K562 (cell line): Measurements from ENCODE around the gene GPR107. TPM values are rescaled to one million over a fixed set of nuclear protein-coding genes. Genes with fewer than 3 reads are reported as not detected.

Experiments
- ATAC-seq: fragments of 200-7000 bp; cut with Tn5 transposase; 3 replicates; pipeline ENCODE4 v1.9.1; 2020; ENCODE audit warnings: moderate library complexity
- BruUV-seq: library from RNA; stranded (reverse); fragments of 400-500 nt; replicated peaks from 2 replicates; lab custom pipeline; 2021; lab: Mats Ljungman, UMichigan
- CTCF ChIA-PET: fragments of 300-600 bp; formaldehyde crosslinking; extraction: SDS; loops from one replicate; lab custom pipeline; 2021; ENCODE audit warnings: low intra/inter-chr PET ratio; lab: Yijun Ruan, JAX
- POLR2A ChIA-PET: fragments of 300-600, 350-650 bp; sonication (Branson Sonifier 250); formaldehyde crosslinking; extraction: SDS; loops from one replicate; lab custom pipeline; 2021; ENCODE audit warnings: antibody characterized with exemption, inconsistent platforms; lab: Yijun Ruan, JAX
- DNase-seq, 4 experiments: peaks; one replicate each; pipeline versions ENCODE4 v3.0.0 to v3.0.0-alpha.2; 2011 to 2018; ENCODE audit warnings: low spot score in 3 of 4, mixed read lengths in 3 of 4; ENCODE audit errors: extremely low read depth in 1 of 4
- FAIRE-seq: peaks from 2 replicates; lab custom pipeline; 2011; peaks lifted over from hg19 to GRCh38; lab: Jason Lieb, UNC
- H2AFZ ChIP-seq: 2 replicates; pipeline ENCODE4 v1.6.0; 2011; ENCODE audit warnings: low read depth, low read length, control low read depth, inconsistent platforms
- H3K27ac ChIP-seq: fragments of 200-600 bp; 3 replicates; pipeline ENCODE4 v1.8.0; 2011; ENCODE audit warnings: low read depth, mild to moderate bottlenecking, control low read depth, inconsistent platforms, low read length, moderate library complexity, mixed read lengths; ENCODE audit errors: extremely low read depth
- H3K27me3 ChIP-seq, 2 experiments: fragments of 300-600 bp in 1 of 2; 2 replicates in 1 of 2; 3 replicates in 1 of 2; pipeline versions ENCODE4 v1.6.0 to v1.8.0; 2011; ENCODE audit warnings: inconsistent platforms in 2 of 2, low read length in 2 of 2, mild to moderate bottlenecking in 1 of 2, mixed read lengths in 1 of 2, moderate library complexity in 1 of 2; ENCODE audit not compliant: control insufficient read depth in 2 of 2, insufficient read depth in 2 of 2
- H3K36me3 ChIP-seq: fragments of 300-600 bp; 3 replicates; pipeline ENCODE4 v1.8.0; 2011; ENCODE audit warnings: mild to moderate bottlenecking, low read length, inconsistent platforms; ENCODE audit not compliant: control insufficient read depth, insufficient read depth
- H3K4me1 ChIP-seq, 2 experiments: fragments of 200-600 bp in 1 of 2; replicated peaks in 1 of 2; 2 replicates in 1 of 2; 3 replicates in 1 of 2; pipeline versions ENCODE4 v1.5.1 to v1.8.0; 2011; ENCODE audit warnings: inconsistent platforms in 2 of 2, low read length in 2 of 2, mild to moderate bottlenecking in 1 of 2, mixed read lengths in 1 of 2, moderate library complexity in 1 of 2; ENCODE audit not compliant: control insufficient read depth in 2 of 2, insufficient read depth in 2 of 2
- H3K4me2 ChIP-seq: 2 replicates; pipeline ENCODE4 v1.6.1; 2011; ENCODE audit warnings: low read length, control low read depth, inconsistent platforms, mixed read lengths; ENCODE audit not compliant: insufficient read depth
- H3K4me3 ChIP-seq: fragments of 200-600 bp; sonication (generic), shearing (Covaris generic); 2 replicates; pipeline ENCODE4 v1.5.1; 2016; ENCODE audit warnings: control low read depth, inconsistent platforms
- H3K79me2 ChIP-seq: fragments of 200-600 bp; 3 replicates; pipeline ENCODE4 v1.8.0; 2011; ENCODE audit warnings: low read length, inconsistent platforms; ENCODE audit not compliant: control insufficient read depth, insufficient read depth
- H3K9ac ChIP-seq, 2 experiments: 2 replicates each; pipeline versions ENCODE4 v1.6.0 to v1.6.1; 2011; ENCODE audit warnings: low read depth in 2 of 2, low read length in 2 of 2, control low read depth in 1 of 2, inconsistent platforms in 1 of 2, mild to moderate bottlenecking in 1 of 2, mixed read lengths in 1 of 2; ENCODE audit not compliant: insufficient read depth in 1 of 2
- H3K9me1 ChIP-seq: one replicate; pipeline ENCODE4 v1.6.0; 2011; ENCODE audit warnings: inconsistent platforms, mild to moderate bottlenecking, low read length, moderate library complexity; ENCODE audit not compliant: control insufficient read depth, insufficient read depth
- H3K9me3 ChIP-seq: replicated peaks from 2 replicates; pipeline ENCODE4 v1.5.1; 2011; ENCODE audit warnings: low read depth, low read length, inconsistent platforms; ENCODE audit not compliant: control insufficient read depth, insufficient read depth
- H4K20me1 ChIP-seq: replicated peaks from 2 replicates; pipeline ENCODE4 v1.6.1; 2011; ENCODE audit warnings: low read length, inconsistent platforms, mixed read lengths; ENCODE audit not compliant: control insufficient read depth, insufficient read depth
- CBX5 ChIP-seq: IDR thresholded peaks from 2 replicates; pipeline ENCODE4 v1.6.1; 2014; ENCODE audit warnings: low read depth, borderline replicate concordance
- ELF4 ChIP-seq: fragments of 450-650 bp; formaldehyde crosslinking; IDR thresholded peaks from 2 replicates; pipeline ENCODE4 v1.4.0; 2022; ENCODE audit warnings: missing genetic modification characterization
- GATAD2A ChIP-seq: fragments of 450-650 bp; IDR thresholded peaks from 2 replicates; pipeline ENCODE4 v1.6.1; 2017
- HIVEP1 ChIP-seq: fragments of 250-450 bp; sonication (Bioruptor Pico); IDR thresholded peaks from 2 replicates; pipeline ENCODE4 v1.4.0; 2020; ENCODE audit warnings: mild to moderate bottlenecking
- NCOA6 ChIP-seq: fragments of 450-650 bp; IDR thresholded peaks from 2 replicates; pipeline ENCODE4 v1.6.1; 2017; ENCODE audit warnings: mild to moderate bottlenecking
- PTTG1 ChIP-seq: fragments of 450-650 bp; IDR thresholded peaks from 2 replicates; pipeline ENCODE4 v1.6.1; 2016; ENCODE audit warnings: low read depth, mild to moderate bottlenecking, missing genetic modification characterization, missing compliant biosample characterization
- SNRNP70 ChIP-seq: fragments of 200-400 bp; formaldehyde crosslinking; optimal IDR thresholded peaks from 2 replicates; pipeline ENCODE3; 2017; ENCODE audit warnings: low read depth, low read length
- SPI1 ChIP-seq: IDR thresholded peaks from 2 replicates; pipeline ENCODE4 v1.6.1; 2011; ENCODE audit warnings: low read depth, low read length, control low read depth, borderline replicate concordance
- ZNF197 ChIP-seq: fragments of 200-800 bp; sonication (Bioruptor generic); IDR thresholded peaks from 2 replicates; pipeline ENCODE4 v1.6.1; 2016; ENCODE audit warnings: low read depth, missing genetic modification characterization, missing compliant biosample characterization
- ZNF212 ChIP-seq: fragments of 450-650 bp; formaldehyde crosslinking; IDR thresholded peaks from 2 replicates; pipeline ENCODE4 v1.4.0; 2020; ENCODE audit warnings: mild to moderate bottlenecking
- ZNF23 ChIP-seq: fragments of 250-450 bp; sonication (Bioruptor Pico); IDR thresholded peaks from 2 replicates; pipeline ENCODE4 v1.4.0; 2020; ENCODE audit warnings: mild to moderate bottlenecking
- ZNF780A ChIP-seq: fragments of 250-450 bp; sonication (Bioruptor Pico); IDR thresholded peaks from 2 replicates; pipeline ENCODE4 v1.5.0; 2021; ENCODE audit warnings: mild to moderate bottlenecking
- WGBS: fragments of 100-300 bp; shearing (Covaris generic); methylation state at CpG from one replicate; pipeline ENCODE4 v1.1.6; 2016; ENCODE audit warnings: low coverage, mixed read lengths; ENCODE audit not compliant: insufficient coverage; ENCODE audit errors: missing lambda C conversion rate; 5-methylcytosine and 5-hydroxymethylcytosine counted together
- in situ Hi-C: fragments of 300-500 bp; cut with MboI; formaldehyde crosslinking; loops from 4 replicates; pipeline ENCODE4 v1.15.0; 2018; ENCODE audit warnings: inconsistent platforms, mixed read lengths
- intact Hi-C: fragments of 100-400 bp; cut with micrococcal nuclease; formaldehyde crosslinking; loops from 2 replicates; pipeline ENCODE4 v1.14.2; 2022
- polyA plus RNA-seq, 8 experiments: library from polyadenylated mRNA; depleted of rRNA in 4 of 8; stranded (reverse) in 5 of 8; unstranded in 3 of 8; fragments of >200 nt; fragmentation: Nextera tagmentation in 2 of 8; fragmentation: Illumina TruSeq in 1 of 8; extraction: Ambion mirVana in 2 of 8; extraction: Trizol in 1 of 8; gene quantifications; 2 replicates each; pipeline versions ENCODE4 v1.2.1 to v1.2.3, GENCODE V29; 2011 to 2014; ENCODE audit warnings: inconsistent platforms in 1 of 8, missing spikeins in 1 of 8
- total RNA-seq, 7 experiments: library from RNA; depleted of rRNA in 6 of 7; stranded (reverse); fragments of >200 nt in 6 of 7; fragmentation: Illumina TruSeq in 2 of 7; extraction: Trizol in 2 of 7; gene quantifications; 2 replicates each; pipeline versions ENCODE4 v1.2.1 to v1.2.3, GENCODE V29; 2011 to 2021; ENCODE audit warnings: low replicate concordance in 1 of 7
- TF ChIP-seq, protein P1 (sequence below), 2 experiments: fragments of 250-450 bp in 1 of 2; fragments of 450-650 bp in 1 of 2; sonication (Bioruptor Pico) in 1 of 2; IDR thresholded peaks; 2 replicates each; pipeline versions ENCODE4 v1.6.1 to v1.8.0; 2016 to 2021; ENCODE audit warnings: mild to moderate bottlenecking in 2 of 2, moderate library complexity in 2 of 2, missing compliant biosample characterization in 1 of 2, missing genetic modification characterization in 1 of 2
- TF ChIP-seq, protein P2 (sequence below): sonication (generic); formaldehyde crosslinking; IDR thresholded peaks from 2 replicates; pipeline ENCODE4 v1.8.0; 2023; ENCODE audit warnings: mild to moderate bottlenecking, missing genetic modification reagents

Gene GPR107
- total and polyA plus RNA-seq, 9 of the 15 experiments (the other 6 are each of a cell fraction or from before 2014, with no cell fraction given), result 3.2 to 34.6 (median 14.4) TPM

DNA sequence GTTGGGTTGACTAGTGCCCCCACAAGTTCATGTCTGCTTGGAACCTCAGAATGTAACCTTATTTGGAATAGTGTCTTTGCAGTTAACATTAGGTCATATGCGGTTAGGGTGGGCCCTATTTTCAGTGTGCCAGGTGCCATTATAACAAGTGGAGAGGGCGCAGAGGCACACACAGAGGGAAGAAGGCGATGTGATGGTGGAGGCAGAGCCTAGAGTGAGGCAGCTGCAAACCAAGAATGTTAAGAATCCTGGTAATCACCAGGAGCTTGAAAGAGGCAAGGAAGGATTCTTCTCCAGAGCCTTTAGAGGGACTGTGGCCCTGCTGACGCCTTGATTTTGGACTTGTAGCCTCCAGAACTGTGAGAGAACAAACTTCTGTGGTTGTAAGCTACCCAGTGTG, 10.9 kb downstream of the GPR107 start:
- POLR2A ChIA-PET, result no interaction called here
- in situ Hi-C loops, result no loop called here

More for the DNA sequence above, 10.9 kb downstream of the GPR107 start:
- TF ChIP-seq, protein P1, sequence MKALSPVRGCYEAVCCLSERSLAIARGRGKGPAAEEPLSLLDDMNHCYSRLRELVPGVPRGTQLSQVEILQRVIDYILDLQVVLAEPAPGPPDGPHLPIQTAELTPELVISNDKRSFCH (CRISPR knock-in tag; IDR thresholded peaks at IDR 0.05), result no peak
- TF ChIP-seq, protein P1 (tag; IDR thresholded peaks at IDR 0.05), result no peak
- TF ChIP-seq ZNF212 (CRISPR knock-in tag) (no peak), SNRNP70 (no peak), SPI1 (no peak), ZNF780A (no peak), ZNF197 (CRISPR knock-in tag) (no peak), NCOA6 (no peak), HIVEP1 (no peak), GATAD2A (no peak), ELF4 (CRISPR knock-in tag) (no peak), ZNF23 (CRISPR knock-in tag) (no peak), PTTG1 (tag) (no peak), CBX5 (no peak)
- TF ChIP-seq, protein P2, sequence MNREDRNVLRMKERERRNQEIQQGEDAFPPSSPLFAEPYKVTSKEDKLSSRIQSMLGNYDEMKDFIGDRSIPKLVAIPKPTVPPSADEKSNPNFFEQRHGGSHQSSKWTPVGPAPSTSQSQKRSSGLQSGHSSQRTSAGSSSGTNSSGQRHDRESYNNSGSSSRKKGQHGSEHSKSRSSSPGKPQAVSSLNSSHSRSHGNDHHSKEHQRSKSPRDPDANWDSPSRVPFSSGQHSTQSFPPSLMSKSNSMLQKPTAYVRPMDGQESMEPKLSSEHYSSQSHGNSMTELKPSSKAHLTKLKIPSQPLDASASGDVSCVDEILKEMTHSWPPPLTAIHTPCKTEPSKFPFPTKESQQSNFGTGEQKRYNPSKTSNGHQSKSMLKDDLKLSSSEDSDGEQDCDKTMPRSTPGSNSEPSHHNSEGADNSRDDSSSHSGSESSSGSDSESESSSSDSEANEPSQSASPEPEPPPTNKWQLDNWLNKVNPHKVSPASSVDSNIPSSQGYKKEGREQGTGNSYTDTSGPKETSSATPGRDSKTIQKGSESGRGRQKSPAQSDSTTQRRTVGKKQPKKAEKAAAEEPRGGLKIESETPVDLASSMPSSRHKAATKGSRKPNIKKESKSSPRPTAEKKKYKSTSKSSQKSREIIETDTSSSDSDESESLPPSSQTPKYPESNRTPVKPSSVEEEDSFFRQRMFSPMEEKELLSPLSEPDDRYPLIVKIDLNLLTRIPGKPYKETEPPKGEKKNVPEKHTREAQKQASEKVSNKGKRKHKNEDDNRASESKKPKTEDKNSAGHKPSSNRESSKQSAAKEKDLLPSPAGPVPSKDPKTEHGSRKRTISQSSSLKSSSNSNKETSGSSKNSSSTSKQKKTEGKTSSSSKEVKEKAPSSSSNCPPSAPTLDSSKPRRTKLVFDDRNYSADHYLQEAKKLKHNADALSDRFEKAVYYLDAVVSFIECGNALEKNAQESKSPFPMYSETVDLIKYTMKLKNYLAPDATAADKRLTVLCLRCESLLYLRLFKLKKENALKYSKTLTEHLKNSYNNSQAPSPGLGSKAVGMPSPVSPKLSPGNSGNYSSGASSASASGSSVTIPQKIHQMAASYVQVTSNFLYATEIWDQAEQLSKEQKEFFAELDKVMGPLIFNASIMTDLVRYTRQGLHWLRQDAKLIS (CRISPR knock-in tag), result no peak
- Histone ChIP-seq H3K9me3 (no peaks in the 10 kb centered on the region), H3K4me2 (no peak overlapping the region), H3K4me1 (peaks cover 0 to 9% of the 10 kb centered on the region in 2 experiments; a peak in 3 of 5 replicates), H2AFZ (no peak overlapping the region), H3K79me2 (peaks cover 49% of the 10 kb centered on the region), H3K9me1 (no peaks in the 10 kb centered on the region), H3K27ac (no peak overlapping the region), H4K20me1 (peaks cover 9% of the 10 kb centered on the region), H3K9ac (no peak overlapping the region), H3K4me3 (no peak overlapping the region), H3K36me3 (peaks cover 4% of the 10 kb centered on the region; the same call in 2 of the 3 replicates), H3K27me3 (no peaks in the 10 kb centered on the region)
- ATAC-seq (no peak), DNase-seq (no peak), FAIRE-seq (no peak)
- CTCF ChIA-PET, result no interaction called here
- intact Hi-C loops, result no loop called here
- WGBS, result 81% methylated on average over 4 of the region's 4 CpGs
- no TSS peak for BruUV-seq
